Activated T-cell treated with anti-CD3 and anti-CD28 coated beads, Interleukin-2, amount 50 U/mL, for 4 hours (primary cell): ENCODE data around the gene ZMAT3. TPM values are rescaled to one million over a fixed set of nuclear protein-coding genes. Genes with fewer than 3 reads are reported as not detected.
"Not testable (repeated sequence)": the region's sequence is repeated elsewhere in the genome, so short reads cannot be mapped to it uniquely, and the experiment has no call there.

Source experiments
- ATAC-seq, 2 donors: fragments of 200-7000 bp; cut with Tn5 transposase; one replicate each; pipeline ENCODE4 v1.10.0; 2021
- DNase-seq: peaks from one replicate; pipeline ENCODE4 v3.0.0-alpha.2; 2020
- H3K27me3 Mint-ChIP-seq: one replicate; pipeline ENCODE4 v1.8.0; 2021; ENCODE audit warnings: low read depth, mixed read lengths
- H3K36me3 Mint-ChIP-seq: one replicate; pipeline ENCODE4 v1.8.0; 2022; ENCODE audit warnings: mixed read lengths; ENCODE audit not compliant: insufficient read depth
- H3K4me1 Mint-ChIP-seq: one replicate; pipeline ENCODE4 v1.8.0; 2021; ENCODE audit warnings: low read depth, mixed read lengths
- H3K4me3 Mint-ChIP-seq: one replicate; pipeline ENCODE4 v1.8.0; 2021; ENCODE audit warnings: mild to moderate bottlenecking, moderate library complexity, mixed read lengths
- H3K9me3 Mint-ChIP-seq: one replicate; pipeline ENCODE4 v1.8.0; 2021; ENCODE audit warnings: mixed read lengths
- total RNA-seq, 3 donors: library from RNA; stranded (reverse); gene quantifications; one replicate each; pipeline ENCODE4 v1.2.1, GENCODE V29; 2021

Gene ZMAT3, protein sequence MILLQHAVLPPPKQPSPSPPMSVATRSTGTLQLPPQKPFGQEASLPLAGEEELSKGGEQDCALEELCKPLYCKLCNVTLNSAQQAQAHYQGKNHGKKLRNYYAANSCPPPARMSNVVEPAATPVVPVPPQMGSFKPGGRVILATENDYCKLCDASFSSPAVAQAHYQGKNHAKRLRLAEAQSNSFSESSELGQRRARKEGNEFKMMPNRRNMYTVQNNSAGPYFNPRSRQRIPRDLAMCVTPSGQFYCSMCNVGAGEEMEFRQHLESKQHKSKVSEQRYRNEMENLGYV
- total RNA-seq, result 10 to 100 TPM in 1 of 3 donors, 1 to 10 TPM in 2; 9.3 to 13.5 (median 9.7) TPM

DNA sequence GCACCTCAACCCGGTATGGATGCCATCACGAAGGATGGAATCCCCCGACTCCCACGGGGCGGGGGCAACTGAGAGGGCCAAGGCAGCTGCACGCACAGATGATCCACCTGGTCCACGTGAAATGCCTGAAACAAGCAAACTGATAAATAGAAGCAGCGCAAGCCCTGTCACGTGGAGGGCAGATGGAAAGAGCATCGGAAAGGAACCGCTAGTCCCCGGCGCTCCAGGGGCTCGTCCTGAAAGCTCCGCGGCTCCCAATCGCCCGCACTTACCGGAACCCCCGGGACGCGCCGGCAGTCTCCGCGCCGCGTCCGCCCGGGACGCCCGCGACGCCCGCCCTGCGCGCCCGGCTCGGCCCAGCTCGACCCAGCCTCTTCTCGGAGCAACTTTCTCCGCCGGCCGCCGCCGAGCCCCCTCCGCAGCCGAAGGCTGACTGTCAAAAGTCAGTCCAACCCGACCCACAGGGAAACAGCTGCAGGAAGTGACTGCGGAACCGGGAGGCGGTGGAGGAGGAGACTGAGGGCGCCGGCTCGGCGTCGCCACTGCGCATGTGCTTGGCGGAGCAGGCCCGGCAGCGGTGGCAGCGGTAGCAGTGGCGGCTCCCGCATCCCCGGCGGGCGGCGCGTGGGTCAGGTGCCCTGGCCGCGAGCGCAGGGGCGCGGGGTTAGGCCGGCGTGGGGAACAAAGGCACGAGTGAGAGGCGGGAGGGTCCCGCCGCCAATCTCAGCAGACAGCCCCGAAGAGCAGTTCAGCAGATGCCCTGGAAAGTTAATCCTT lies at the start of gene ZMAT3:
Gene ZMAT3, minus strand, starts transcription at position 487 of the 777 bp plus-strand sequence. CDS start 4,057 bp downstream, outside the sequence.
- peaks cover 49% of the 10 kb centered on the region for H3K4me1 Mint-ChIP-seq
- H3K36me3 Mint-ChIP-seq, result peaks cover 9% of the 10 kb centered on the region
- no peaks in the 10 kb centered on the region for H3K27me3 Mint-ChIP-seq
- peak within 1 kb of the TSS; percentile 93 for H3K4me3 Mint-ChIP-seq
- peak; percentile 81 for DNase-seq
- H3K9me3 Mint-ChIP-seq, result no peaks in the 10 kb centered on the region
- ATAC-seq, result peak; percentile 94

DNA sequence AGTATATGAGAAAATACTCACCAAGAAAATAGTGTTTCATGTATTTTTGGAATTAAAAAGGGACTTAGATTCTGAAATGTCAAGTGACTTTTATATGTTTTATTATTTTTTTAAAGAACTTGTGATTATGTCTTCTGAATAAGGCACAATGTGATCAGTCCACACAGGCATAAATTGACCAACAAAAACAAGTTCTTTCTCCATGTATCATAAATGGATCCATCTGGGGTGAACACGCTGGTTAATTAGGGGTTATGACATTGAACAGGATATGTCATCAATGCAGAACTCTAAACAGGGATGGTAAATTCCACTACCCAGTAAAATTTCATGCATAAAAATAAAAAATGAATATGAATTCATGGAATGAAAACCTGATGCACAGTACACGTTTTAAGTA lies 45.2 kb upstream of the ZMAT3 start:
- peaks cover 13% of the 10 kb centered on the region for H3K27me3 Mint-ChIP-seq
- no peaks in the 10 kb centered on the region for H3K36me3 Mint-ChIP-seq
- no peak overlapping the region for H3K4me3 Mint-ChIP-seq
- no peak for DNase-seq
- no peaks in the 10 kb centered on the region for H3K9me3 Mint-ChIP-seq
- no peak for ATAC-seq
- no peaks in the 10 kb centered on the region for H3K4me1 Mint-ChIP-seq

DNA sequence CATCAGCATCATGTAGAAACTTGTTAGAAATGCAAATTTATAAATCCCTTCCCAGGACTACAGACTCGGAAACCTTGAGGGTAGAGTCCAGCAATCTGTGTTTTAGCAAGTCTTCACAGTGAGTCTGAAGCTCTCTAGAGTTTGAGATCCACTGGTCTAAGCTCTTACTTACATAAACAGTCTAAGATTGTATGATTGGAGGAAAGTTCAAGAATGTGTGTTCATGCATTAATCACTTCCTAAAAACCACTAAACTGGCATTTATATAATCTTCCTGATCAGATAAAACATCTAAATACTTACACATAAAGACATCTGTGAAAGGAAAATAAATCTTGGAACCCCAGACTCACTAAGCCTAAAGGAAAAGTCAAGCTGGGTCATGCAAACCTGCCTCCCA lies 43.8 kb upstream of the ZMAT3 start:
- not testable (repeated sequence) for ATAC-seq, H3K4me3 Mint-ChIP-seq, DNase-seq, H3K4me1 Mint-ChIP-seq, H3K9me3 Mint-ChIP-seq, H3K36me3 Mint-ChIP-seq
- H3K27me3 Mint-ChIP-seq, result peaks cover 15% of the 10 kb centered on the region

DNA sequence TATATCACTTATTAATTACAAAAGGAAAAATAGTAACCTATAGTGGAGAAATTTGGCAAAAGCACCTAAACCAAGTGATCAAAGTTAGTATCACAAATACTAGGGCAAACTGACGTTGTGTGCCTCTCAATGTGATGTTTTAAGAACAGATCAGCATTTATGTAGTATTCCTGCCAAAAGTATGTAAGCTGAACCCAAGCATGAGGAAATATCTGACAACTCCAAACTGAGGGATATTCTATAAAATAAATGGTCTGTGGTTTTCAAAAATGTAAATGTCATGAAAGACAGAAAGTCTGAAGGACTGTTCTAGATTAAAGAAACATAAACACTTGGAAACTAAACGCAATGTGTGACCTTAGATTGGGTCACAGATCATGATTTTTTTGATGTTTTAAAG lies 42.3 kb upstream of the ZMAT3 start:
- Mint-ChIP-seq H3K4me1 (no peaks in the 10 kb centered on the region), H3K9me3 (no peaks in the 10 kb centered on the region), H3K4me3 (no peak overlapping the region), H3K27me3 (peaks cover 15% of the 10 kb centered on the region), H3K36me3 (no peaks in the 10 kb centered on the region)
- ATAC-seq, result no peak
- DNase-seq, result no peak

DNA sequence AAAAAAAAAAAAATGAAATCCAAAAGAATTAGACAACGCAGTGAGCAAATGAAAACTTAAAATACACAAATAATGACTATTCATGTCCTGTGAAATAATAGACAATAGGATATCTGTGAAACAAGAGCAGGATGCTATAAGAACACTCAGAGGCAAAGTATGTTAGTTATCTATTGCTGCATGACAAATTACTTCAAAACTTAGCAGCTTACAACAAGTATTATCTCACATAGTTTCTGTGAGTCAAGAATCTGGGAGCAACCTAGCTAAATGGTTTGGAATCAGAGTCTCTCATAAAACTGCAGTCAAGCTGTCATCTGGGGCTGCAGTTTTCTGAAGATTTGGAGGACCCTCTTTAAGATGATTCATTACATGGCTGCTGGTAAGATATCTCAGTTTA lies 36.5 kb upstream of the ZMAT3 start:
- ATAC-seq, result no peak
- Mint-ChIP-seq H3K4me3 (no peak overlapping the region), H3K36me3 (no peaks in the 10 kb centered on the region), H3K9me3 (no peaks in the 10 kb centered on the region), H3K4me1 (no peaks in the 10 kb centered on the region), H3K27me3 (peaks cover 12% of the 10 kb centered on the region)
- no peak for DNase-seq

DNA sequence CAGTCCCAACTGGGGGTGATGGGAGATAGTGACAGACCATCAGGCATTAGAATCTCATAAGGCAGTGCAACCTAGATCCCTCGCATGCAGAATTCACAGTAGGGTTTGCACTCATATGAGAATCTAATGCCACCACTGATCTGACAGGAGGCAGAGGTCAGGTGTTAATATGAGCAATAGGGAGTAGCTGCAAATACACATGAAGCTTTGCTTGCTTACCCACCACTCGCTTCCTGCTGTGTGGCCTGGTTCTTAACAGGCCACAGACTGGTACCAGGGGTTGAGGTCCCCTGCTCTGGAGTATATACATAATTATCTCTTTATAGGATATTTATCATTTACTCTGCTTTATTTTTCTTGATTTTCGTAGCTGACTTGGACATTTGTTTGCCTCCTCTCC lies 36.0 kb upstream of the ZMAT3 start:
- Mint-ChIP-seq H3K9me3 (no peaks in the 10 kb centered on the region), H3K27me3 (peaks cover 8% of the 10 kb centered on the region), H3K4me3 (no peak overlapping the region), H3K4me1 (no peaks in the 10 kb centered on the region), H3K36me3 (no peaks in the 10 kb centered on the region)
- ATAC-seq (no peak), DNase-seq (no peak)

DNA sequence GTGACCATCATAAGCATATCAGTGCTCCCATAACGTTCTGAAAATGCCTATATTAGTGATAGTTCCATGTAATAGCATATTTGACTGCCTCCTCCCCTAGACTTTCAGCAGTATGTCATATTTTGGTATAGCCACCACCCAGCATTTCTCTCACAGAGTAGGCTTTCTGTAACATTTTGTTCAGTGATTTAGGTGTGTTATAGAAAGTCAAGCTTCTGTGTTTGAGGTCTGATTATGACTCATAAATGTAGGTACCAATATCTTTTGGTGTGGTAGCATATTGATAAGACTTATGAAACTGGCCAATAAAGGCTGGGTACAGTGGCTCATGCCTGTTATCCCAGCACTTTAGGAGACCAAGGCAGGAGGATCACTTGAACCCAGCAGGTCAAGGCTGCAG lies 34.3 kb upstream of the ZMAT3 start:
- peaks cover 1% of the 10 kb centered on the region for H3K27me3 Mint-ChIP-seq
- H3K36me3 Mint-ChIP-seq, result no peaks in the 10 kb centered on the region
- ATAC-seq (no peak), DNase-seq (no peak)
- no peaks in the 10 kb centered on the region for H3K9me3 Mint-ChIP-seq
- no peak overlapping the region for H3K4me3 Mint-ChIP-seq
- no peaks in the 10 kb centered on the region for H3K4me1 Mint-ChIP-seq

DNA sequence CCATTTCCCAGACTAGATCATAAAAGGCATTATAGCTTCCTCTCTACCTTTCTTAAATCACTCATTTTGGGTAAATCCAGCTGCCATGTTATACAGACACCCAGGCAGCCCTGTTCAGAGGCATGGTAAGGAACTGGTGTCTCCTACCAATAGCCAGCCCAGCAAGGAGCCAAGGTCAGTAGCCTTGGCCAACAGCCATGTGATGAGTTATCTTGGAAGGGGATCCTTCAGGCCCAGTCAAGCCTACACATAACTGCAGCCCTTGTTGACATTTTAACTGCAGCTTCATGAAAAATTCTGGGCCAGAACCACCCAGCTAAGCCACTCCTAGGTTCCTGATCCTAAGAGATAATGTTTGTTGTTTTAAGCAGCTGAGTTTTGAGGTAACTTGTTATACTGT lies 29.0 kb upstream of the ZMAT3 start:
- no peaks in the 10 kb centered on the region for H3K9me3 Mint-ChIP-seq
- DNase-seq (no peak), ATAC-seq (no peak)
- H3K27me3 Mint-ChIP-seq, result peaks cover under 1% of the 10 kb centered on the region
- no peaks in the 10 kb centered on the region for H3K4me1 Mint-ChIP-seq
- no peak overlapping the region for H3K4me3 Mint-ChIP-seq
- no peaks in the 10 kb centered on the region for H3K36me3 Mint-ChIP-seq

DNA sequence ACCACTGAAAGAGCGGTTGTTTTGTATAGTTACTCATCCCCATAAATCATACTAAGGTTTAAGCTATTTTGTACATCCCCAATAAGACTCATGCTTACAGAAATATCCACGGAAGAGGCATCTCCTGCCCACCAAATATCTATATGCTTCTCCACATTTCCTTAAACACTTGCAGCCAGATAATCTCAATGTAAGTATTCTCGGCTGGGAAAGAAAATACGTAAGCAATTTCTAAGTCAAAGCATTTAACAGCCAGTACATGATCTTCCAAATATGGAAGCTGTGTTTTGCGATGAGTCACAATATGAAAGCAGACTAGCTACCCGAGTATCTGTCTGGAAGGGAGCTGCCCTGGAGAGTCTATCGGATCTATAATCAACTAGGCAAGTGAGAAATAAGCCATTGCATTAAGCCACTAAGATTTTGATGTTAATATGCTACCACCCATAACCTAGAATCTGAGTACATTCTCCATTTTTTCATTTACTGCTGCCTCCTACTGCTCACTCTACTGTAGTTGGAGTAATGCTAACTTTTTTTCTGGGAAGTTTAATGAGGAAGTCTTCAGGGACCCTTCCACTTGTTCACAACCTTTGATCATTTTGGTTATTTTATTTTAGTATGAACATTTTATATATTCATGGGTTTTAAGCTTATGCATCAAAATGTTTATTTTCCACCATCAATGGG lies 26.9 kb upstream of the ZMAT3 start:
- DNase-seq (no peak), ATAC-seq (no peak)
- H3K27me3 Mint-ChIP-seq, result no peaks in the 10 kb centered on the region
- H3K9me3 Mint-ChIP-seq, result no peaks in the 10 kb centered on the region
- no peaks in the 10 kb centered on the region for H3K36me3 Mint-ChIP-seq
- H3K4me3 Mint-ChIP-seq, result no peak overlapping the region
- no peaks in the 10 kb centered on the region for H3K4me1 Mint-ChIP-seq

DNA sequence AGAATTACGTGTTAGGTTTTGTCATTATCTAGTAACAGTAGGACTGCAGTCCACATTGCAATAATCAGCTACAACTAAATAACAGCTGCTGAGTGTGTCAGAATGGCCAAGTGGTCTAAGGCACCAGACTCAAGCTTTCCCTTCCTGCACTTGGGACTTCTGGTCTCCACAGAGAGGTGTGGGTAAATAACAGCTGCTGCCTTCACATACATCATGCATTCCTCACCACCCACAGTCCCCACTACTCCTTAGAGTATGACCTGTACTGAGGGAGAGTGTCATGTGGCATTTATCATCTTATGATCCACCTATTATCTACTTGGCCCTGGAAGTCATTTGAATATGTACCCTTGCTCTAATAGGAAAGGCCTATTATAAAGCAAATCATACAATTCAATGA lies 22.2 kb upstream of the ZMAT3 start:
- no peak for ATAC-seq
- Mint-ChIP-seq H3K36me3 (no peaks in the 10 kb centered on the region), H3K4me1 (peaks cover 12% of the 10 kb centered on the region)

DNA sequence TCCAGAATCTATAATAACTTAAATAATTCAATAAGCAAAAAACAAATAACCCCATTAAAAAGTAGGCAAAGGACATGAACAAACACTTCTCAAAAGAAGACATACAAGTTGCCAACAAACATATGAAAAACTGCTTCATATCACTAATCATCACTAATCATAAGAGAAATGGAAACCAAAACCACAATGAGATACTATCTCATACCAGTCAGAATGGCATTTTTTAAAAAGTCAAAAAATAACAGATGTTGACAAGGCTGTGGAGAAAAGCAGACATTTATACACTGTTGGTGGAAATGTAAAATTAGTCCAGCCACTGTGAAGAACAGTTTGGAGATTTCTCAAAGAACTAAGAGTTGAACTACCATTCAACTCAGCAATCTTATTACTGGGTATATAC lies 19.5 kb upstream of the ZMAT3 start:
- Mint-ChIP-seq H3K9me3 (no peaks in the 10 kb centered on the region), H3K4me1 (peaks cover 12% of the 10 kb centered on the region), H3K27me3 (no peaks in the 10 kb centered on the region), H3K4me3 (no peak overlapping the region), H3K36me3 (no peaks in the 10 kb centered on the region)
- DNase-seq (no peak), ATAC-seq (peak; percentile 40 to 63)

More for the DNA sequence above, 22.2 kb upstream of the ZMAT3 start:
- DNase-seq, result no peak
- H3K4me3 Mint-ChIP-seq, result no peak overlapping the region
- no peaks in the 10 kb centered on the region for H3K9me3 Mint-ChIP-seq
- H3K27me3 Mint-ChIP-seq, result no peaks in the 10 kb centered on the region

DNA sequence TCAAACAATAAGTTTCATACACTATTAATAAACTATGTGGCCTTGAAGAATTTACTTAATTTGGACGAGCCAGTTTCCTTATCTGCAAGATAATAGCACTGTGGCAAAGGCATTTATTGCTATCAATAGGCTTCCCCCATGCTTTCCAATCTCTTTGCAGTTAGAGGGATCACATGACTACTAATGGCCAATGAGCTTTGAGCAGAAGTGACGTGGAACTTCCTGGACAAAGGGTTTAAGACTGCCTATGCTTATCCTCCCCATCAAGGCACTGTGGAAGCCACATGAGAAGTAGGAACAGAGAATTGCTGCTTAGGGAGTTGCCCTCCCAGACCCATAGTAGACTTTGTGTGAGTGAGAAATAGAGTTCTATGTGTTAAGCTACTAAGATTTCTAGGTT lies 16.7 kb upstream of the ZMAT3 start:
- Mint-ChIP-seq H3K4me3 (no peak overlapping the region), H3K9me3 (no peaks in the 10 kb centered on the region), H3K4me1 (peaks cover 22% of the 10 kb centered on the region), H3K36me3 (no peaks in the 10 kb centered on the region), H3K27me3 (no peaks in the 10 kb centered on the region)
- ATAC-seq, result no peak
- no peak for DNase-seq

DNA sequence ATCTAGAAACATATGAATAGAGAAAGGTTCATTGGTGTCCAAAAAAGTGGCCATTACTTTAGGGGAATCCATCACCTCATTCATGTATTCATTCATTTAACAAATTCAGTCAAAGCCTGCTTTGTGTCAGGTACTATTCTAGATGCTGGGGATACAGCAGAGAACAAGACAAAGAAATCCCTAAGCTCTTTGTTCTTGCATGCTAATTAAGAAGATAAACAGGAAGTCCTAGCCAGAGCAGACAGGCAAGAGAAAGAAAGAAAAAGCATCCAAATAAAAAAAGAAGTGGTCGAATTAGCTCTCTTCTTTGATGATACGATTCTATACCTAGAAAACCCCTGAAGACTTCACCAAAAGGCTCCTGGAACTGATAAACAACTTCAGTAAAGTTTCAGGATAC lies 12.4 kb upstream of the ZMAT3 start:
- no peak for ATAC-seq
- H3K4me1 Mint-ChIP-seq, result peaks cover 10% of the 10 kb centered on the region
- H3K36me3 Mint-ChIP-seq, result no peaks in the 10 kb centered on the region
- peak overlapping the region; percentile 26 for H3K4me3 Mint-ChIP-seq
- no peaks in the 10 kb centered on the region for H3K27me3 Mint-ChIP-seq
- no peaks in the 10 kb centered on the region for H3K9me3 Mint-ChIP-seq
- DNase-seq, result no peak

DNA sequence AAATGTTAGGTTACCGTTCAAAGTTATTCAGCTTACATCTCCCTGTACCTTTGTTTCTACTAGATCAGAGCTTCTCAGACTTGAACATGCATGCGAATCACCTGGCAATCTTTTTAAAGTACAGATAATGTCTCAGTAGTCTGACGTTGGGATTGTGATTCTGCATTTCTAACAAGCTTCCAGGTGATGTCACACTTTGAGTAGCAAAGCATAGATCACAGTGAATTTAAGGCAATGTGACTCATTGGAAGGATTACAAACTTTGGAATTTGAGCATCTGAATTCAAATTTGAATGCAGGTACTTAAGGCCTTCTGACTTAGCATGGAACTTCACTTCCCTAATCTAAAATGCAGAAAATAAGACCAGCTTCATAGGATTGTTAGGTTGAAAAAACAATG lies 10.8 kb upstream of the ZMAT3 start:
- DNase-seq, result no peak
- H3K9me3 Mint-ChIP-seq, result no peaks in the 10 kb centered on the region
- no peak overlapping the region for H3K4me3 Mint-ChIP-seq
- no peak for ATAC-seq
- H3K36me3 Mint-ChIP-seq, result no peaks in the 10 kb centered on the region
- peaks cover 10% of the 10 kb centered on the region for H3K4me1 Mint-ChIP-seq
- H3K27me3 Mint-ChIP-seq, result no peaks in the 10 kb centered on the region

DNA sequence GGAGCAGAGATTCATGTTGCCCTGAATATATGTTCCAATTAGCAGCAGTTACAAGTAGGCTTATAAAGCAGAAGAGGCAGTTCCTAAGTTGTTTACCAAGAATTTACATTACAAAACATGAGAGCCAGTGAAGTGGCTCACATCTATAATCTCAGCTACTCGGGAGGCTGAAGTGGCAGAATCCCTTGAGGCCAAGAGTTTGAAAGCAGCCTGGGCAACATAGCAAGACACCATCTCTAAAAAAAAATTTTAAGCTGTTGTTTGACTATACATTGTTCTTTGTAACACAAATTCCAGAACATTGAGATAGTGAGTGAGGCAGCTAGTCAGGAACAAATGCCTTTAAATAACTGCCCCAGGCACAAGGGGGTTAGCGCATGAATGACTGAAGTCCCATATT lies 10.3 kb upstream of the ZMAT3 start:
- ATAC-seq (no peak), DNase-seq (no peak)
- Mint-ChIP-seq H3K4me3 (no peak overlapping the region), H3K27me3 (no peaks in the 10 kb centered on the region), H3K4me1 (peaks cover 10% of the 10 kb centered on the region), H3K9me3 (no peaks in the 10 kb centered on the region), H3K36me3 (no peaks in the 10 kb centered on the region)
